Activated gamma-delta T cell treated with anti-CD3 and anti-CD28 coated beads, Interleukin-2, amount 50 U/mL, for 16 hours (primary cell): ENCODE measurements around the gene ARID5A.
"Not testable (repeated sequence)": the region's sequence is repeated elsewhere in the genome, so short reads cannot be mapped to it uniquely, and the experiment has no call there.

Source experiments
- DNase-seq: peaks from one replicate; pipeline ENCODE4 v3.0.0-alpha.2; 2020; ENCODE audit warnings: low read depth

ARID5A gene, protein sequence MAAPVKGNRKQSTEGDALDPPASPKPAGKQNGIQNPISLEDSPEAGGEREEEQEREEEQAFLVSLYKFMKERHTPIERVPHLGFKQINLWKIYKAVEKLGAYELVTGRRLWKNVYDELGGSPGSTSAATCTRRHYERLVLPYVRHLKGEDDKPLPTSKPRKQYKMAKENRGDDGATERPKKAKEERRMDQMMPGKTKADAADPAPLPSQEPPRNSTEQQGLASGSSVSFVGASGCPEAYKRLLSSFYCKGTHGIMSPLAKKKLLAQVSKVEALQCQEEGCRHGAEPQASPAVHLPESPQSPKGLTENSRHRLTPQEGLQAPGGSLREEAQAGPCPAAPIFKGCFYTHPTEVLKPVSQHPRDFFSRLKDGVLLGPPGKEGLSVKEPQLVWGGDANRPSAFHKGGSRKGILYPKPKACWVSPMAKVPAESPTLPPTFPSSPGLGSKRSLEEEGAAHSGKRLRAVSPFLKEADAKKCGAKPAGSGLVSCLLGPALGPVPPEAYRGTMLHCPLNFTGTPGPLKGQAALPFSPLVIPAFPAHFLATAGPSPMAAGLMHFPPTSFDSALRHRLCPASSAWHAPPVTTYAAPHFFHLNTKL

DNA sequence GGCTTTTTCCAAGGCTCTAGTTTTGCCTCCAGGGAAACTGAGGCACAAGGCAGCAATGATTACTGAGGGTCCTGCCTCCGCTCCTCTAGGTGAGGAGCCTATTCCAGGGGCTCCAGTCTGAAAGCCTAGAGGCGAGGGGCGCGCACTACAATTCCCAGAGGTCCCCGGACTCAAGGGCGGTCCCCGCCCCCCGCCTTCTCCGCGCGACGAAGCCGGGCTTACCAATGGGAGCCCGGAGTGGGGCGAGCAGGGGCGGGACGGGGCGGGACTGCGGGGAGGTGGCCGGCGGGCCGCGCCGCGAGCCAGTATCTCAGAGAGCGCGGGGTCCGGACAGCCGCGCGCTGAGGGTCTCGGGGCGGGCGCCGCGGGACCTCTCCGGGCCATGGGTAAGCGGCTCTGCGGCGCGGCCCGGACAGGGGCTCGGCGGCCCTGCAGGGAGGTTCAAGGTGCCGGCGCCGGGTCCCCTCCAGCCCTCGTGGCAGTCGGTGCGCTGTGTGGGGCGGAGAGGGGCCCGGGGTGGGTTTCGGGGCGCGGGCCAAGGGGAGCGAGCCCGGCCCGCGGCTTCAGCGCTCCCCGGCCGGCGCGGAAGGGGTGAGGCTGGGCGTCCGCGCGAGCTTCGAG, at the start of gene ARID5A:
TSS of gene ARID5A (plus strand) at position 308 of the 621 bp plus-strand sequence. CDS start at position 383, 75 bp downstream.
- DNase-seq = peak; percentile 87

DNA sequence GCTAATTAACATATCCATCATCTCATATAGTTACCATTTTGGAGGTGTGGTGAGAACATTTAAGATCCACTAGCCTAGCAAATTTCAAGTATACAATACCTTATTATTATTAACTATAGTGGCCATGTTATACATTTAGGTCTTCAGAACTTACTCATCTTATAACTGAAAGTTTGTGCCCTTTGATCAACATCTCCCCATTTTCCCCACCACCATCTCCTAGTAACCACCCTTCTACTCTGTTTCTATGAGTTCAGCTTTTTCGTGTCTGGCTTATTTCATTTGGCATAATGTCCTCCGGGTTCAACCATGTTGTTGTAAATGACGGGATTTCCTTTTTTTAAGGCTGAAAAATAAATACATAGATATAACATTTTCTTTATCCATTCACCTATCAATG, 47.3 kb upstream of the ARID5A start:
- no peak for DNase-seq

DNA sequence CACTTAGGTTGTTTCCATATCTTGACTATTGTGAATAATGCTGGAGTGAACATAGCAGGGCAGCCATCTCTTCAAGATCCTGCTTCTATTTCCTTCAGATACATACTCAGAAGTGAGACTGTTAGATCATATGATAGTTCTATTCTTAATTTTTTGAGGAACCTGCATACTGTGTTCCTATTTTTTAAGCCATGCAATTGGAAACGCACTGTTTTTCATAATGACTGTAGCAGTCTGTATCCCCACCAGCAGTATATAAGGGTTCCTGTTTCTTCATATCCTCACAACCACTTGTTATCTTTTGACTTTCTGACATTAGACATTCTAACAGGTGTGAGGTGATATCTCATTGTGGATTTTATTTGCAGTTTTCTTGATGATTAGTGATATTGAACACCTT, 46.9 kb upstream of the ARID5A start:
- no peak for DNase-seq

DNA sequence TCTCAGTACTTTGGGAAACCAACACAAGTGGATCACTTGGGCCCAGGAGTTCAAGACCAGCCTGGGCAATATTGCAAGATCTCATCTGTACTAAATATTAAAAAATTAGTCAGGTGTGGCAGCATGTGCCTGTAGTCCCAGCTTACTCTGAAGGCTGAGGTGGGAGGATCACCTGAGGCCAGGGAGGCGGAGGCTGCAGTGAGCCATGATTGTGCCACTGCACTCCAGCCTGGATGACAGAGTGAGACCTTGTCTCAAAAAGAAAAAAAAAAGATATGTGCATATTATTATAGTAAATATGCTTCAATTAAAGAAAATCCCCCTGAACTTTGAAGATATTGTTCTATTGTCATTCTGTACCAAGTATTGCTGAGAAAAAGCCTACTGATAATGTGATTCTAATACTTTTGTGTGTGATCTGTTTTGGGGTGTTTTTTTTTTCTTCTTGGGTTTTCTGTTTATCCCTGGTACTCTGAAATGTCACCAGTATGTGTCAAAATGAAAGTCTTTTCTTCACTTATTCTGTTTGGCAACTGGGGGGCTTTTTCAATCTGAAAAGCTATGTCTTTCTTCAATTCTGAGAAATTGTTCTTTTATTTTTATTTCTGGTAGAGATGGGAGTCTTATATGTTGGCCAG, 44.6 kb upstream of the ARID5A start:
- no peak for DNase-seq

DNA sequence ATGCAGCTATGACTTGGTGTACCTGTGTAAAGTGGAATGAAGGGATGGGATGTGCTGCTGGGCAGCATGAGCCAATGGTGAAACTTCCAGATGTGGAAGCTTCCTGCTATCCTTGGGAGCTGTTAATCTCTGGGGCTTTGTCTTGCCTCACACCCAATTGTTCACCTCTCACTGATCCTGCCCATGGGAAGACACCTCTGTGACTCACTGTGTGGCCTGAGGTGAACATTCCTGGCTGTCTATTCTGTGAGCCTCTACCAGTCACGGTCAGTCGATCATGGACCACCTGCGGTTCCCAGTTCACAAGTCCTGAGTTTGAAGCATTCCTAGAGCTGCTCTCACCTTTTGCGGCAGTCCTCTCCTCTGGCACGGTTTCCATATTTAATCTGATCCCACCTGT, 43.5 kb upstream of the ARID5A start:
- no peak for DNase-seq

DNA sequence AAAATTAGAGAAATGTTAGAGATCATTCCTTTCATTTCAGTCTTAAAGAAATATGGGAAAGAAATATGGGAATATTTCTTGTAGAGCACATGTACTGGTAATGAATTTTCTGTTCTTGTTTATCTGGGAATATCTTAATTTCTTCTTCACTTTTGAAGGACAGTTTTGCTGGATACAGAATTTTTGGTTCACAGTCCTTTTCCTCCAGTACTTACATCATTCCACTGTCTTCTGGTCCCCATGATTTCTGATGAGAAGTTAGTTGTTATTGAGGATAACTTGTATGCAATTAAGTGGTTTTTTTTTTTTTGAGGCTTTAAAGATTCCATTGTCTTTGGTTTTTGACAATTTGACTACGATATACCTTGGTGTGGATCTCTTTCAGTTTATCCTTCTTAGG, 42.4 kb upstream of the ARID5A start:
- DNase-seq = no peak

DNA sequence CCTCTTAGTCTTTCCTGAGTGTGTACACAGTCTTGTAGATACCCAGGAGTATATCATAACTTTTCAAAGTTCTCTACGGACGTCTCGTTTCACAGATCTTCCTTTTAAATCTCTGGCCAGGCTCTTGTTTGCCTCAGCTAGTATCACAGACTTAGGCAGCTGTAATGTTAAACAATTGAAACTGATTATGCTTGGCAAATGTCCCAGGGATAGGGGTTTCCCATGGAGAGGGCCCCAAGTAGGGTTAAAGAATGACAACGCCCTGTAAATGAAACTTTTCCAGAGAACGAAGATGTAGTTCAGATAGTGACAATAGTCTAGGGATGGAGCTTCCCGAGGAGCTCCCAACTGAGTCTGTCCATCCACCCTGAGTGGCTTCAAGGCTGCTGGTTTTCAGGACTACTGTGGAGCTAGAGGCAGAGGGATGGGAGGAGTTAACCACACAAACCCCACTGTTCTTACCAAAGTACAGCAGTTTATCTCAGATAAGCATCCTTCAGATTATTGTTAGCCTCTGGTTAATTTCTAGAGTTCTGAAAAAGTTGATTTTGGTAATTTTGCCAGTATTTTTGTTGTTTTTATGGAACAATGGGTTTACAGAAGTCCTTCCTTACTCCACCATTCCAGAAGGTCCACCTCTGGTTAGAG, 40.4 kb upstream of the ARID5A start:
- DNase-seq = no peak

DNA sequence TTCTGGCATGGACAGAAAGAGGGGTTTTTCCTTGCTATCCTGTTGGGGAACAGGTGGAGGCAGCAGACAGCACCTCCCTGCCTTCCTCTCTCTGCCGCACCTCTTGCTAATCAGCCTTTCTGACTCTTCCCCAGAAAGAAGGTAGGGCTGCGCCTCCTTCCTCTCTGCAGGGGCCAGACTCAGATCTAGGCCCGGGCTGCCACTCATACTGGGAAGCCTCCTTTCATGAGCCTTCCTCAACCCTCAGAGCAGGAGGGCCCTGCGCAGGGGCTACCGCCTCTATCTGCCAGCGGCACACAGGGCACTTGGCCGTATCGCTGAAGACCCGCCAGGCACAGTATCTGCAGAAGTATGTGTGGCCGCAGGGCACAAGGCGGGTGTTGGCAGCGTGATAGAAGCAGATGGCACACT, 38.5 kb upstream of the ARID5A start:
- no peak for DNase-seq

DNA sequence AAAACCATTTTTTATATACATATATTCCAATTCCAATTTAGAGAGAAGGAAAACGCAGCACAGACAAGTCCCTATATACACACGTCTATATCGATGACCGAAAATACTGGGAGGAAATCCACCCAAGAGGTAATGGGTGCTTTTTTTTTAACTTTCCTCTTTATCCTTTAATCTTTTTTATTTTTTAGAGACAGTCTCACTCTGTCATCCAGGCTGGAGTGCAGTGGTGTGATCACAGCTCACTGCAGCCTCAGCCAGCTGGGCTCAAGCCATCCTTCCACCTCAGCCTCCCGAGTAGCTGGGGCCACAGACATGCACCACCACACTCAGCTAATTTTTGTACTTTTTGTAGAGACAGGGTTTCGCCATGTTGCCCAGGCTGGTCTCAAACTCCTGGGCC, 37.9 kb upstream of the ARID5A start:
- DNase-seq = not testable (repeated sequence)

DNA sequence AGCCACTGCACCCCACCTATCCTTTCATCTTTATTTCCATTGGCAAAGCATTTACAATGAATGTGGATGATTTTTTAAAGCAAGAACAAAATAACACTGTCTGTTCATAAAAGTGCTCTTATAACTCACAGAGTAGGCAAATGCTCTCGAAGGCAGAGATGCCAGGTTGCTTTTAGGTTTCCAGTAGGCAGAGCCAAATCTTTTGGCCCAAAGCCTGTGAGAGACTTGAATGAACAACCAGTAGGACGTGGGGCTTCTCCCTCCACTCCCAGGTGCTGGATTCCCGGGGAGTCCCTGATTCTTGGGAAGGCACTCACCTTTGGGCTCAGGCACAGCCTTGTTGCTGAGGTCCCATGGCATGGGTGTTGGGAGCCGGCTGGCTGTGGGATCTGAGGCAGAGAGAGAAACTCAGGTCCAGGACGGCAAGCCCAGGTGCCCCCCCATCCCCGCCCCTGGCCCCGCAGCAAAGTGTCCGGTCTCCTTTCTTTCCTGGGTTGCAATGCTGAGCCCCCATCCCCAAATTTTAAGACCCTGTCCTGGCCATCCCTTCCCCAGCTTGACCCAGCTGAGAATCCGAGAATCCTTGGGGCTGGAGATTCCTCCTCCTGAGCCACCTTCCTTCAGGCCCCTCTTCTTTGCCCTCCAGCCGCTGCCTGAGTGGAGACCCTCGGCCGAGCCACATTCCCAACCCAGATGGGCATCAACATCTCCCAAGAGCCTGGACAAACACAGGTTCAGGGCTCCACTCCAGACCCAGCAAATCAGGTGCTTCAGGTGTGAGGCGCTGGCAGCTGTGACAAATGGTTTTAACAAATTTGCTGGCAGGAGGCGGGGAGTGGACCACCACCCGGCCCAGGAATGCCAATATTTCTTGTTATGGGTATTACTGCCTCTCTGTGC, 37.2 kb upstream of the ARID5A start:
- no peak for DNase-seq

DNA sequence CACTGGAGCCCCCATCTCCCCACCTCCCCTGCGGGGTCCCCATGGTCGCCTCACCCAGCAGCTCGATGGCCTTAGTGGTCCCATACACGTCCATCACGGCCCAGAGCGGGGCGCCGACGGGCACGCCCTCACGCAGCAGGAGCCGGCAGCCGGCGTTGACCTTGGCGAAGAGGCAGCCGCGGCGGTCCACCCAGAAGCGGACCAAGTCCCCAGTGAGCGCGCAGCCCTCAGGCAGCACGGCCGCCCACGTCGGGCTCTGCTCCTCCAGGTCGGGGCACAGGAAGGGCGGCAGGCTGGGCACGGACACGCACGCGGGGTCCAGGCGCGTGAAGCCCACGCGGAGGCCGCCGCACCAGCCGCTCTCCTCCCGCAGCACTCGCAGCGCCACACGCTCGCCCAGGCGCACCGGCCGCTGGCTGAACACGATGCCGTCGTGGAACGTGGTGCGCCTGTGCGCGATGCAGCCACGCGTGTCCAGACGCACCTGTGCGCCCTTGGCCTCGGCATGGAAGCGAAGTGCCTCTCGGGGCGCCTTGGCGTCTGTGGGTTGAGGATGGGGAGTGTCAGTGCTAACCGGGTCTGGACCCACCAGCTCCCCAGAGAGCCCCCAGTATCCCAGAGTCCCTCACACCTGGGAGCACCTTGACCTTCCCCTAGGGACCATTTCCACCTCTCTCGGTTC, 36.0 kb upstream of the ARID5A start:
- DNase-seq = no peak

DNA sequence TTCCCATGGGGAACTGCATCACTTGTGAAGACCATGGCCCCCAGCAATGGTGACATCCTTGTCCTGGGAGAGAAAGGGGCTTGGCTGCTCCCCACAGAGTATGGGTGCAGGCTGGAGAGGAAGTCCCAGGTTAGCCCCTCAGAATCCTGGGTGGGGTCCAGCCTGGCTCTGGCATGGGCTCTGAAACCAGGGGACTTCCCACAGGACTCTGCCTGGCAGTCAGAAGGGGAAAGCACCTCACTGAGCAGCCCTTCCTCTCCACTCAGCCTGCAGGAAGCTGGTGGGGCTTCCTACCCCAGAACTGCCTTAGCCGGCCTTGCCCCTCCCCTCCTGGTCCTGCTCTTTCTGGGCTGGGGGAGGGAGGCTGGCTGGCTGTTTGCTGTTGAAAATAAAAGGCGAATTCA, 35.1 kb upstream of the ARID5A start:
- no peak for DNase-seq

DNA sequence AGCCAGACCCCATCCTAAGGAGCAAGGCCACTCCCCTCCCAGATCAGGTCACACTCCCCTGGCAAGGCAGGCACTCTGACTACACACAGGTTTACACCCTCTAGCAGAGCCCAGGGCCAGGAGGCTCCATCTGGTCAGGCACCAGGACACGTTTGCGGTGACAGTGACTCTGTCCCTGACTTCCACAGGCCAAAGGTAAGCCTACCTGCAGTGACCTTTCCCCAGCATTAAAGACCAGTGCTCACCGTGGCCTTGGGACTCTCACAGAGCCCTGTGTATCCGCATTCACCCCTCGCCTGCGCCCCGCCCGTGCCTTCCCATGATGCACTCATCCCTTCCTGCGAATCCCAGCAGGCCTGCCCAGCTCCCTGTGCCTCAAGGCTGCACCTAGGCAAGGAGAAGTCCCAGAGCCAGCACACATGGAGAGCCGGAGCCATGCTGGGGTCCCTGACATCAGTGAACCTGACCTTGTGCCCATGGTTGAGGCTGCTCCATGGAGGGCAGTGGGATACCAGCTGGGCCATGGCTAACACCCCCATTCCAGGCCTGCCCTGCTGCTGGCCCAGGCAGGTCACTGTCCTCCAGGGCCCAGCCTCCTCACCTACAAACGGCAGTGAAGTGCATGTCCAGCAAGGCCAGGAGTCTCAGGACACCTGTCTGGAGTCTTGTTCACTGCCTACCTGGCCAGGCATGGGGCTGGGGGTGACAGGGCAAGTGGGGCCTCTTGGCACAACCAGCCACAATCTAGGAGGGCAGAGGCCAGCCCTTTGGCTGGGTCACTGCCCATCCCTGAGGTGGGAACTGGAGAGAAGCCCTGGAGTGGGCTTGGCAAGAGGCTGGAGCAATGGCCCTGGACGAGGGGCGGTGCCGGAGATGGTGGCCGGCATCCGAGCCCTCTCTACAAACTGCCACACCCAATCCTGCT, 34.4 kb upstream of the ARID5A start:
- no peak for DNase-seq

DNA sequence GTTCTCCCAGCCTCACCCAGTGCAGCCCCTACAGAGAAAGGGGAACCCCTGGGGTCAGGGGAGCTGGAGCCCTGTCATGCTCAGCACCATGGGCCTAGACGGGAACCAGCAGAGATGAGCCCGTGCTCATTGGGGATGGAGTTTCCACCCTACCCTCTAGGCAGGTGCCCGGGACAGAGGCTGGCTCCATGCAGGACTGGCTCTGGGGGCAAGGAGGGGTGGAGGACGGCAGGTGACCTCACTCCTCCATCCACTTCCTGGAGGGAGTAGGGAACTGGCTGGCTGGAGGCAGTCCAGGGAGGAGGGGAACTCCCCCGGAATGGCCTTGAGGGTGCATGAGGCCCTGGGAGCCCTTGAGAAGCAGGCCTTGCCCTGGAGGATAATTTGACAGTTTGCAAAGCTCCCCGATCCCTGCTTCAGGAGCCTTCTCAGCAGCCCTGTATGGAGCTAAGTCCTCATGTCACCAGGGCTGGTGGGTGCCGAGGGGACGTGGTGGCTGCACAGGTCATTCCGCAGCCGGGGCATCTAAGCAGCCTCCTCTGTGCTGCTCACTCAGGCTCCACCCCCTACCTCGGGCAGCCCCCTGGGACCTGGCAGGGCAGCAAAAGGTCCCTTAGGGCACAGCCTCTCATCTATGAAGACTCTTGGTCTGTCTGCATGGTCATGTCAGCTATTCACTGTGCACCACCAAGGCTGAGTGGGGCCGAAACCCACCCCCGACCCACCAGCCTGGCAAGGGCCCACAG, 33.5 kb upstream of the ARID5A start:
- DNase-seq = no peak

DNA sequence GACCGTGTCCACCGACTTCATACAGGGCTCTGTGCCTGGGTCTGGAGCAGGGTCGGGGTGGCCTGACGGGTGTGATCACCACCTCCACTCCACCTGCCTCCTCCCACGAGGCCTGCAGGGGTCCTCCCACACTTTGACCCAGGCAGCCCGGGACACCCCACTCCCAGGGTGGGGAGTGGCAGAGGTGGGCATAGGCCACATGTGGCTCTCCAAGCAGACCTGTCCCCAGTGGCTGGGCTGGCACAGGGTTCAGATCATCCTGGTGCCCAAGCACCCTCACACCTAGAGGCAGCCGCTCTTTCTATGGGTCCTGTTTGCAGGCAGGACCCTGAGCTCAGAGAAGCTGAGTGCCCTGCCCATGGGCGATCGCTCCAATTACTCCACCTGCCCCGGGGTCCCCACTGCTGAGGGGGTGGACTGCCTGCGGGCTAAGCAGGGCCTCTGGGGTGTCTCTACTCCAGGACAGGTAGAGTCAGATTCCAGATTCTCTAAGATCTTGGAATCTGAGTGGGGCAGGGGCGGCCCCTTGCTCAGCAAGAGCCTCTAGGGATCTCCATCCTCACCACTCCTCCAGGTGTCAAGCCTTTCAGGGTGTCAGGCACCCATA, 32.8 kb upstream of the ARID5A start:
- no peak for DNase-seq

DNA sequence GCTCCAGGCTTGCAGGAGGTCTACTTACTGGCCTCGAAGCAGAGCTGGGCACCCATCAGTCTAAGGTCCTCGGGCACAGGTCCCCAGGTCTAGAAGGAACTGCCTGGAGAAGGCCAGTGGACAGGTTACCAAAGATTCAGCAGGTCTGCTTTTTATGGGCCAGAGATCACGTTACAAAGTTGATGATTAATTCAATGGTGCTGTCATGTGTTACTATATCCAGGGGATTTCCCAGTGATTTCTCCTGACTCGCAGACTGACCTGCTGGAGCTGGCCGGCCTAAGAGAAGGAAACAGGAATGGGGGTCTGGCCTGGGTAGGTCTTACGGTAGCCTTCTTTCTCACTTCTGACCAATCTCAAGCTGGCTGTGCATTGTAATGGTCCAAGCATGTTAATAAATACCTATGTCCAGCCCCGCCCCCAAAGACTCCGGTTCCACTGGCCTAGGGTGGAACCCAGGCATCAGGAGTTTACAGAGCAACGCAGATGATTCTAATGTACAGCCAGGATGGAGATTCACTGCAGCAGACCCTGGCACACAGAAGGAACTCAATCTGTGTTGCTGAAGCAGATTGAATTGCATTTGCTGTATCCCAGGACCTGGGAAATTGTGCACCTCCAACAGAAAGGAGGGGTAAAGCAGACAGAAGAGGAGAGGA, 31.2 kb upstream of the ARID5A start, which contains the start of gene NEURL3:
TSS of gene NEURL3 (minus strand) at position 127 of the 659 bp plus-strand sequence. CDS start at position 56, 71 bp downstream.
- DNase-seq = no peak

DNA sequence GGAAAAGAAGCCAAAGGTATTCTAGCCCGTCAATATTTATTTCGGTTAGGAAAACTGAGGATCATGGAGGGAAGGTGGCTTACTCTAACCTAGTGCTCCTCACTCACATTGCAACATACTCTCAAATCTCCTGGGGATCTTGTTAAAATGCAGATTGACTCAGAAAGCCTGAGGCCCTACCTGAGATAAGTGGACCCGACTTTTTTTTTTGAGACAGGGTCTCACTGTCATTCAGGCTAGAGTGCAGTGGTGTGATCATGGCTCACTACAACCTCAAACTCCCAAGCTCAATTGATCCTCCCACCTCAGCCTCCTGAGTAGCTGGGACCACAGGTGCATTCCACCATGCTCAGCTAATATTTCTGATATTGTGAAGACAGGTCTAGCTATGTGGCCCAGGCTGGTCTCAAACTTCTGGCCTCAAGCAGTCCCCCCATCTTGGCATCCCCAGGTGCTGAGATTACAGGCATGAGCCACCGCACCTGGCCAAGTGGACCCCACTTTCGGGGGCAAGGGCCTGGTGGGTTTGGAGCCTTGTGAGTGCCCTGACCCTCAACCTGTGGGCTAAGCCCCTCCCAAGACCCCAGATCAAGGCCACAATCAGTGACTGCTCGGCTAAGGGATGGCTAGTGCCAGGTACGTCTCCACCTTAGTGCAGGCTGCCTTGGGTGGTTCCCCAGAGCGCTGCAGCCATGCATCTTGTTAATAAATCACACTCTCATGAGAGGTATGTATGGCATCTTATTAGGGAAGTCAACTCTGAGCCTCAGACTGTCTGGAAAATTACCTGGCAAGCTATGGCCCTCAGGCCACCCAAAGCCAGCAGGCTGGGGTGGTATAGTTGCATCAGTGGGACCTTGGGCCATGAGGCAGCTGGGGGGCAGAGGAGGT, 30.3 kb upstream of the ARID5A start:
- no peak for DNase-seq
